Measurements from ENCODE around the gene PPL. TPM values are rescaled to one million over a fixed set of nuclear protein-coding genes. Genes with fewer than 3 reads are reported as not detected.

PPL gene
- total and polyA plus RNA-seq, 2 donors (not counting 3 experiments of a cell fraction or from before 2014, with no cell fraction given), result 0.07 to 0.20 TPM

- intact Hi-C loops (cut with micrococcal nuclease), result loop anchor here (2.0 to 10.0 kb wide), 7 partner anchors 63 to 345 kb away; partner anchors contain the start of genes EEF2KMT, NAGPA, NUDT16L1 and ROGDI
- H3K9me3 ChIP-seq (replicated peaks; ENCODE audit: control insufficient read depth, insufficient read depth, low read length), result no peaks in the 10 kb centered on the region
- BruUV-seq (replicated peaks), result no TSS peak
- H3K4me3 ChIP-seq (replicated peaks in 1 of 3; ENCODE audit: insufficient read depth in 1 of 3, low read depth in 1 of 3, low read length in 3 of 3), result peak overlapping the region; percentile 40 to 73 (median 65)
- peak overlapping the region; percentile 87 for H2AFZ ChIP-seq (ENCODE audit: low read depth, low read length)
- no peaks in the 10 kb centered on the region for H3K9me1 ChIP-seq (replicated peaks; ENCODE audit: control insufficient read depth, extremely low read depth, insufficient read depth, low read length)
- FAIRE-seq, result no peak
- no peaks in the 10 kb centered on the region for H3K79me2 ChIP-seq (ENCODE audit: control insufficient read depth, insufficient read depth, low read length)
- peak overlapping the region; percentile 92 for H3K4me2 ChIP-seq (ENCODE audit: insufficient read depth, low read length)
- dilution Hi-C loops (cut with MboI; ENCODE audit: extremely low pct_ligation_motif_present, low sequenced_read_pairs), result no loop called here
- H3K9ac ChIP-seq (replicated peaks; ENCODE audit: extremely low read depth, insufficient read depth, low read length), result peak overlapping the region; percentile 54
- DNase-seq (ENCODE audit: low read depth, low spot score), result no peak
- H4K20me1 ChIP-seq (replicated peaks; ENCODE audit: control insufficient read depth, extremely low read depth, insufficient read depth, low read length), result no peaks in the 10 kb centered on the region
- peaks cover 5% of the 10 kb centered on the region for H3K4me1 ChIP-seq (ENCODE audit: control insufficient read depth, extremely low read depth, insufficient read depth, low read length)
- H3K36me3 ChIP-seq (ENCODE audit: control insufficient read depth in 2 of 2, extremely low read depth in 1 of 2, insufficient read depth in 2 of 2, low read length in 2 of 2), result no peaks in the 10 kb centered on the region
- peaks cover 0 to 2% of the 10 kb centered on the region in 2 experiments for H3K27me3 ChIP-seq (ENCODE audit: control insufficient read depth in 2 of 2, insufficient read depth in 2 of 2, low read length in 2 of 2)
- no peak for TF ChIP-seq MYC (IDR thresholded peaks at IDR 0.05; ENCODE audit: low read depth, low read length)
- no peak for TF ChIP-seq GATA2 (IDR thresholded peaks at IDR 0.05; ENCODE audit: insufficient read depth, insufficient read length, low read depth, low read length)
- TF ChIP-seq POLR2A (IDR thresholded peaks at IDR 0.05; ENCODE audit: low read depth, low read length), result no peak
- TF ChIP-seq POLR2AphosphoS5 (IDR thresholded peaks at IDR 0.05; ENCODE audit: insufficient read depth, low read depth, low read length), result no peak
- TF ChIP-seq MAX (IDR thresholded peaks at IDR 0.05; ENCODE audit: insufficient read depth, insufficient read length), result no peak
- TF ChIP-seq JUN (IDR thresholded peaks at IDR 0.05; ENCODE audit: borderline replicate concordance, insufficient read depth, insufficient read length, low read depth), result no peak
- TF ChIP-seq FOS (IDR thresholded peaks at IDR 0.05; ENCODE audit: borderline replicate concordance, insufficient read depth, low read length), result no peak
- TF ChIP-seq CTCF (IDR thresholded peaks at IDR 0.05; ENCODE audit: extremely low read depth in 1 of 2, insufficient read depth in 1 of 2, low read depth in 1 of 2, low read length in 2 of 2), result no peak
- TF ChIP-seq EZH2 (IDR thresholded peaks at IDR 0.05; ENCODE audit: borderline replicate concordance, low read depth, low read length, severe bottlenecking), result no peak
- H3K27ac ChIP-seq (ENCODE audit: insufficient read depth, low read depth, low read length), result no peak overlapping the region
- CTCF ChIA-PET, result interaction anchor here (0.6 to 2.2 kb wide), 7 partner anchors 63 to 189 kb away, joined by 3 to 13 read pairs (median 3); no protein-coding TSS in a partner anchor
- POLR2A ChIA-PET, result no interaction called here
Measured at GRCh38 chr16:4957420-4957719, 20.4 kb upstream of the PPL start.
